Liver (tissue), 3 donors: ENCODE data around the gene SLC27A3.

Experiments
- ATF3 ChIP-seq: IDR thresholded peaks from 2 replicates; pipeline ENCODE4 v1.6.1; 2016; ENCODE audit warnings: antibody characterized with exemption
- CTCF ChIP-seq: fragments of 150-350 bp; IDR thresholded peaks from 2 replicates; pipeline ENCODE4 v1.5.1; 2017; ENCODE audit warnings: improper control_type of control experiment, low read depth, low read length; ENCODE audit not compliant: missing input control
- FOXA1 ChIP-seq: IDR thresholded peaks from 2 replicates; pipeline ENCODE4 v1.6.1; 2016; ENCODE audit warnings: antibody characterized with exemption
- GABPA ChIP-seq, 2 donors: IDR thresholded peaks in 1 of 2; conservative IDR thresholded peaks in 1 of 2; 2 replicates each; pipeline ENCODE4 v1.6.1; 2016; ENCODE audit warnings: antibody characterized with exemption in 2 of 2, mild to moderate bottlenecking in 1 of 2, moderate library complexity in 1 of 2
- HNF4A ChIP-seq, 2 donors: conservative IDR thresholded peaks; 2 replicates each; pipeline ENCODE4 v1.6.1; 2016; ENCODE audit warnings: antibody characterized with exemption in 2 of 2, mild to moderate bottlenecking in 2 of 2
- MAX ChIP-seq: IDR thresholded peaks from 2 replicates; pipeline ENCODE4 v1.6.1; 2016; ENCODE audit warnings: antibody characterized with exemption
- NR2F2 ChIP-seq: IDR thresholded peaks from 2 replicates; pipeline ENCODE4 v1.6.1; 2016; ENCODE audit warnings: antibody characterized with exemption
- RAD21 ChIP-seq, 2 donors: IDR thresholded peaks; 2 replicates each; pipeline ENCODE4 v1.6.1; 2016; ENCODE audit warnings: antibody characterized with exemption in 2 of 2, mild to moderate bottlenecking in 2 of 2
- RXRA ChIP-seq, 2 donors: IDR thresholded peaks; 2 replicates each; pipeline ENCODE4 v1.6.1; 2017 to 2018; ENCODE audit warnings: antibody characterized with exemption in 2 of 2, mild to moderate bottlenecking in 1 of 2
- SP1 ChIP-seq: IDR thresholded peaks from 2 replicates; pipeline ENCODE4 v1.6.1; 2018; ENCODE audit warnings: antibody characterized with exemption, mild to moderate bottlenecking
- ZBTB33 ChIP-seq: IDR thresholded peaks from 2 replicates; pipeline ENCODE4 v1.6.1; 2016; ENCODE audit warnings: antibody characterized with exemption
- TF ChIP-seq, protein P1 (sequence below): IDR thresholded peaks from 2 replicates; pipeline ENCODE4 v1.6.1; 2016; ENCODE audit warnings: antibody characterized with exemption, mild to moderate bottlenecking
- donor health status: healthy.
- donor health status: healthy.

GRCh38 chr1:153752571-153753195 is 22.5 kb upstream of the SLC27A3 start:
- TF ChIP-seq CTCF (no peak), RAD21 (IDR thresholded peaks at IDR 0.05) (no peak), SP1 (no peak), NR2F2 (no peak), MAX (no peak), ATF3 (no peak), GABPA (IDR thresholded peaks at IDR 0.05 in 1 of 2, conservative IDR thresholded peaks at IDR 0.05 in 1 of 2) (no peak), HNF4A (conservative IDR thresholded peaks at IDR 0.05) (no peak), ZBTB33 (no peak), RXRA (IDR thresholded peaks at IDR 0.05) (no peak), FOXA1 (no peak)
- TF ChIP-seq, protein P1, sequence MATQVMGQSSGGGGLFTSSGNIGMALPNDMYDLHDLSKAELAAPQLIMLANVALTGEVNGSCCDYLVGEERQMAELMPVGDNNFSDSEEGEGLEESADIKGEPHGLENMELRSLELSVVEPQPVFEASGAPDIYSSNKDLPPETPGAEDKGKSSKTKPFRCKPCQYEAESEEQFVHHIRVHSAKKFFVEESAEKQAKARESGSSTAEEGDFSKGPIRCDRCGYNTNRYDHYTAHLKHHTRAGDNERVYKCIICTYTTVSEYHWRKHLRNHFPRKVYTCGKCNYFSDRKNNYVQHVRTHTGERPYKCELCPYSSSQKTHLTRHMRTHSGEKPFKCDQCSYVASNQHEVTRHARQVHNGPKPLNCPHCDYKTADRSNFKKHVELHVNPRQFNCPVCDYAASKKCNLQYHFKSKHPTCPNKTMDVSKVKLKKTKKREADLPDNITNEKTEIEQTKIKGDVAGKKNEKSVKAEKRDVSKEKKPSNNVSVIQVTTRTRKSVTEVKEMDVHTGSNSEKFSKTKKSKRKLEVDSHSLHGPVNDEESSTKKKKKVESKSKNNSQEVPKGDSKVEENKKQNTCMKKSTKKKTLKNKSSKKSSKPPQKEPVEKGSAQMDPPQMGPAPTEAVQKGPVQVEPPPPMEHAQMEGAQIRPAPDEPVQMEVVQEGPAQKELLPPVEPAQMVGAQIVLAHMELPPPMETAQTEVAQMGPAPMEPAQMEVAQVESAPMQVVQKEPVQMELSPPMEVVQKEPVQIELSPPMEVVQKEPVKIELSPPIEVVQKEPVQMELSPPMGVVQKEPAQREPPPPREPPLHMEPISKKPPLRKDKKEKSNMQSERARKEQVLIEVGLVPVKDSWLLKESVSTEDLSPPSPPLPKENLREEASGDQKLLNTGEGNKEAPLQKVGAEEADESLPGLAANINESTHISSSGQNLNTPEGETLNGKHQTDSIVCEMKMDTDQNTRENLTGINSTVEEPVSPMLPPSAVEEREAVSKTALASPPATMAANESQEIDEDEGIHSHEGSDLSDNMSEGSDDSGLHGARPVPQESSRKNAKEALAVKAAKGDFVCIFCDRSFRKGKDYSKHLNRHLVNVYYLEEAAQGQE, result no peak
